ENCODE results near the gene PRSS57.

The PRSS57 gene

GRCh38 chr19:638906-639252, 56.4 kb downstream of the PRSS57 start:
- no peak for FAIRE-seq

More at GRCh38 chr19:638906-639252, 56.4 kb downstream of the PRSS57 start:
- no peak for DNase-seq (ENCODE audit: low spot score)

Measured in RCC 7860 (cell line).